NCI-H526 (cell line): ENCODE results near the gene DDX11.
"Not testable (repeated sequence)": the region's sequence is repeated elsewhere in the genome, so short reads cannot be mapped to it uniquely, and the experiment has no call there.

Experiments used
- DNase-seq, 2 experiments: peaks; one replicate each; lab custom pipeline; 2025; lab: John Stamatoyannopoulos, UW

DDX11 gene

DNA sequence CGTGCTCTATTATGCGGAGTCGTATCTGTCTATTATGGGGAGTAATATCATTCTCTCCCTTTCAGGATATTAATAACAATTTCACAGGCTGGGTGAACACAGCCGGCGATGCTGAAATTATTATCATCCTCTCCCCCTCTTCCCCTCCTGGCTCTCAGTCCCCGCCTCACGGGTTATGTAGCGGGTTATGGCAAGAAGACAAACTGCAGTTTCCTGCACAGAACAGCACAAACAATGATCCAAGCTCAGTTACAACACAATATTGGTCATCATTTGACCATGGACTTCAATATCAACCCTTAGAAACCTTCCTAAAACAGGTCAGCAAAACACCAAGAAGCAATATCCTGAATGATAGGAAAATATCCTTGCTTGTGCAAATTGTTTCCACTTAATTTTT is 50.5 kb downstream of the DDX11 start:
- DNase-seq = not testable (repeated sequence)

DNA sequence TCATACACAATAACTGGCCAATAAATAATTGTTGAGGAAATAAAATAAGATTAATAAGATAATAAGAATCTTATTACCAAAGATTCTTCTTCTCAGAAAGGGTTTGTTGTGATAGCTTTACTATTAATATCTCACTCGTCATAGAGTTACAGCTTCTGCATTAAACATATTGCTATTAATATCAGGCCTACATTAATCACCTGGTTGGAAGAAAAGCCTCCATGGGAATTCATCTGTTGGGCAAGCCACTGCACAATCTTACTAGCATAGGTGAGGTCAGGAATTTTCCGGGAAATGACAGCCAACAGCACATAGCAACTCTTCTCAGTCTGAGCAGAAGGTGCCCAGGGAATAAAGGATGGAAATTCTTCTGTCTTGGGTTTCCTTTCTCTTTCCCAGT is 51.5 kb downstream of the DDX11 start:
- DNase-seq = not testable (repeated sequence)

DNA sequence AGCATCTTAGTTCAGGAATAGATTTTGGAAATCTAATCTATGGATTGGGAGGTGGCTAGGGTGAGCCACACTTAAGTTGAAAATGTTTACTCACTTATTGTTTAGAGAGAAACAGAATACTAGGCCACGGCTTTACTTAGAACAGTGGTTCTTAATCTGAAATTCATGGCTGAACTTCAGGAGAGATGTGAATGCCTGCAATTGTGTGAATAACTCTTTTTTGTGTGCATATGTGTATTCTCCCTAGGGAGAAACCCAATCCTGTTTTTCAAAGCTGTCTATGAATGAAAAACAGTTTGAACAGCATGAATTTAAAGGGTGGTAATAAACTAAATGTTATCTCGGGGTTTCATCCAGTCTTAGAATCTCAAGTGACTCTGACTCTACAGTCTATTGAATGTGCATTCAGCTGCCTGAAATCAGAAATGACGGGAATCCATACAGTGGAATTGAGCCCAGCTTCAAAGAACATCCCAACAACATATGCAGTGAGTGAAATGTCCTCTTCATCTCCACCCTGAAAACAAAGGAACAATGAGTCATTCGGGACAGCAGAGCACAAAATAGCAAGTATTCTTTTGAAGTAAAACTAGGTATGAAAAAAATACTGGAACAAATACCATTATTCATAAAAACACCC is 53.7 kb downstream of the DDX11 start:
- not testable (repeated sequence) for DNase-seq

DNA sequence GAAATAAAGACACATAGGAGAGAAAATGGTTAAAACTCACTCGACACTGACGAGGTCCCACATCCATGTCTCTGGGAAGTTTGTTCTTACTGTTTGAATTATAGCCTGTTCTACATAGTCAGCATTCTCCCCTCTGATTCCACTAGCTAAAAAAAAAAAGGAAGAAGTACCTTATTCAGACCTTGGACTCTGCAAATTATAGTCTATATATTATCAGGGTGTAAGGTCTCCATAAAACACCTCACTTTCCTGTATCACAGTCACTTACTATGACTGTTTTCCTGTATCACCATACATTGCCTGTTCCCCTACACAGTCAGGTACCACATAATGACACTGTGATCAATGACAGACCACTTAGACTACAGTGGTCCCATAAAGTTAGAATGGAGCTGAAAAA is 62.9 kb downstream of the DDX11 start:
- DNase-seq = not testable (repeated sequence)

DNA sequence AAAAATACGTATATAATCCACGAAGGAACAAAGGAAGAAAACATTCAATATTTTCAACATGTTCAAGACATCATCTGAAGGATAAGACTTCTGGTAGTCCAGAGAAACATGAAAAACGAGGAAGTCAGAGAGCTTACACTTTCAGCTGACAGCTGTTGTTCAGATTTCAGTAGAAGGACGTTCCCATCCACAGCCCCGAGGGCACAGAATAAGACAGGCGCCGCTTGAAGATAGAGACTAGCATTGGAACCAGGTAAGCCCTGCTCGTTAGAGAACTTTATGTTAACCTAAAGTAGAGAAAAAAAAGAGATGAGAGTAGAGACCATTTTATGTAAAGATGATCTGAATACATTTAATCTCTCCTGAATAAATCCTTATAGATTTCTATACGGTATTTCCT is 71.1 kb downstream of the DDX11 start:
- not testable (repeated sequence) for DNase-seq

DNA sequence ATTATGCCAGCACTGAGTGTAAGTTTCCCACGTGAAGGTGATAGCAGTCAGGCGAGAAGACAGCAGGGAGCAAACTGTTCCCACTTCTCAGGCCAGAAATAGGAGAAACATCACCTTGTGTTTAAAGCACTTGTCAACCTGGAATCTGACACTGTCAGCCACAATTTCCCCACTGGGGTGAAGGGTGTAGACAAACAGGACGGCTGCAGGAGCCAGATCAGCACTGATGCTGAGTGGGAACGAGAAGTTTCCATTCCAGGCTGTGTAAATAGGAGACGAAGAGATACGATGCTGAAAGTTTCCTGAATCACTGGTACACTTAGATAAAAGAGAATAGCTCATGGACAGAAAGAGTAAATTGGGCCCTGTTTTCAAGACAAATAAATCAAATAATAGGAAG is 71.6 kb downstream of the DDX11 start:
- not testable (repeated sequence) for DNase-seq

DNA sequence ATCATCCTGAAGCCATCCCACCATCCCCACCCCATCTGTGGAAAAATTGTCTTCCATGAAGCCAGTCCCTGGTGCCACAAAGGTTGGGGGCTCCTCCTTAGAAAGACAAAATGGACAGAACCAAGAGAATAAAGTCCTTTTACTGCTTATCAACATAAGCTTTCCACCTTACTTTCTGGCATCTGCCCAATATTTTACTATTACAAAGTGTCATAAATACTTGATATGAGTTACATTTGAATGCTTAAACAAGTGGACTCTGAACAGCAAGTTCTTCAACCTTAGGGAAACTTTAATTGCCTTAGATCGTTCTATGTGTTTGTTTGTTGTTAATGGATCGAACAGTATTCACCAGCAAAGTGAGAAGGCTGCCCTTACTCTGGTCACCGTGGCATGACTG is 73.8 kb downstream of the DDX11 start:
- not testable (repeated sequence) for DNase-seq

DNA sequence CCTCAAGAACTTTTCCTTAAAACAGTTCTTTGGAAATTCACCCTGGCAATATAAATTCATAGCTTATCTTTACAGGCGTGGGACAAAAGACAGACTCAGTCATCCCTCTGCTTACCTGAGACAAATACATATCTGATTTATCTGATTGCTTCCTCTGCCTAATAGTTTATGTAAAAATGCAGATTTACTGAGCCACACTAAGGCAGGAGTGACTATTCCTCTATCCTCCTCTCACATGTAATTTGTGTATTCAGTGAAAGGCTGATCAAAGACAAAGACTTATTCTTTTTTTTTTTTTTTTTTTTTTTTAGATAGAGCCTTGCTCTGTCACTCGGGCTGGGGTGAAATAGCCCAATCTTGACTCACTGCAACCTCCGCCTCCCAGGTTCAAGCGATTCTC is 77.1 kb downstream of the DDX11 start:
- not testable (repeated sequence) for DNase-seq
